Prostate gland (tissue), 2 donors: ENCODE data around the gene CMA1.

Experiments used
- POLR2AphosphoS5 ChIP-seq: sonication (generic); formaldehyde crosslinking; IDR thresholded peaks from one replicate; pipeline ENCODE4 v1.6.1; 2017; ENCODE audit warnings: antibody characterized with exemption
- TF ChIP-seq, protein P1 (sequence below), 4 experiments: fragments of 200-600 bp in 2 of 4; fragments of 450-650 bp in 2 of 4; sonication (generic) in 2 of 4; IDR thresholded peaks; 1 replicate in 3 of 4; 2 replicates in 1 of 4; pipeline ENCODE4 v1.5.1; 2016 to 2019; ENCODE audit warnings: antibody characterized with exemption in 4 of 4, mild to moderate bottlenecking in 2 of 4, moderate library complexity in 2 of 4

GRCh38 chr14:24459331-24459730, 48.7 kb downstream of the CMA1 start:
- TF ChIP-seq POLR2AphosphoS5, result no peak
- TF ChIP-seq, protein P1, sequence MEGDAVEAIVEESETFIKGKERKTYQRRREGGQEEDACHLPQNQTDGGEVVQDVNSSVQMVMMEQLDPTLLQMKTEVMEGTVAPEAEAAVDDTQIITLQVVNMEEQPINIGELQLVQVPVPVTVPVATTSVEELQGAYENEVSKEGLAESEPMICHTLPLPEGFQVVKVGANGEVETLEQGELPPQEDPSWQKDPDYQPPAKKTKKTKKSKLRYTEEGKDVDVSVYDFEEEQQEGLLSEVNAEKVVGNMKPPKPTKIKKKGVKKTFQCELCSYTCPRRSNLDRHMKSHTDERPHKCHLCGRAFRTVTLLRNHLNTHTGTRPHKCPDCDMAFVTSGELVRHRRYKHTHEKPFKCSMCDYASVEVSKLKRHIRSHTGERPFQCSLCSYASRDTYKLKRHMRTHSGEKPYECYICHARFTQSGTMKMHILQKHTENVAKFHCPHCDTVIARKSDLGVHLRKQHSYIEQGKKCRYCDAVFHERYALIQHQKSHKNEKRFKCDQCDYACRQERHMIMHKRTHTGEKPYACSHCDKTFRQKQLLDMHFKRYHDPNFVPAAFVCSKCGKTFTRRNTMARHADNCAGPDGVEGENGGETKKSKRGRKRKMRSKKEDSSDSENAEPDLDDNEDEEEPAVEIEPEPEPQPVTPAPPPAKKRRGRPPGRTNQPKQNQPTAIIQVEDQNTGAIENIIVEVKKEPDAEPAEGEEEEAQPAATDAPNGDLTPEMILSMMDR (IDR thresholded peaks at IDR 0.05), result no peak
